GM18498 (cell line): Measurements from ENCODE around the gene CAPN15.

Experiments
- ATAC-seq: cut with Tn5 transposase; IDR thresholded peaks from one replicate; pipeline ENCODE4 v1.9.1; 2021; ENCODE audit warnings: mild to moderate bottlenecking, moderate library complexity; ENCODE audit not compliant: unreplicated experiment

Gene CAPN15

GRCh38 chr16:559411-560203, 32.1 kb downstream of the CAPN15 start:
- ATAC-seq, result no peak

GRCh38 chr16:560204-560700, 32.7 kb downstream of the CAPN15 start, which contains the start of gene PRR35:
TSS of gene PRR35 (plus strand) at chr16:560394. CDS start at chr16:563295, 2,901 bp downstream.
- no peak for ATAC-seq

- no peak for ATAC-seq
Measured at GRCh38 chr16:560701-561412, 33.3 kb downstream of the CAPN15 start.

GRCh38 chr16:561413-561794, 33.9 kb downstream of the CAPN15 start:
- ATAC-seq, result no peak

GRCh38 chr16:561957-562938, 34.7 kb downstream of the CAPN15 start:
- no peak for ATAC-seq

- no peak for ATAC-seq
Measured at GRCh38 chr16:563072-563644, 35.6 kb downstream of the CAPN15 start.

GRCh38 chr16:564690-565418, 37.3 kb downstream of the CAPN15 start:
- ATAC-seq, result no peak

GRCh38 chr16:565419-566330, 38.2 kb downstream of the CAPN15 start:
- no peak for ATAC-seq

- ATAC-seq, result peak; percentile 44
Measured at GRCh38 chr16:566475-567372, 39.2 kb downstream of the CAPN15 start, which contains the start of gene NHLRC4. TSS of gene NHLRC4 (plus strand) at chr16:567005. CDS start at chr16:568048, 1,043 bp downstream.

GRCh38 chr16:567373-568256, 40.1 kb downstream of the CAPN15 start:
- no peak for ATAC-seq

- ATAC-seq, result no peak
Measured at GRCh38 chr16:568401-569258, 41.1 kb downstream of the CAPN15 start.

- ATAC-seq, result peak; percentile 64
Measured at GRCh38 chr16:569445-570254, 42.1 kb downstream of the CAPN15 start, which contains the start of gene PIGQ. TSS of gene PIGQ (plus strand) at chr16:569968. CDS start at chr16:574075, 4,107 bp downstream.

- ATAC-seq, result no peak
Measured at GRCh38 chr16:572865-573650, 45.5 kb downstream of the CAPN15 start.
